ENCODE results near the gene SHMT2.

DNA sequence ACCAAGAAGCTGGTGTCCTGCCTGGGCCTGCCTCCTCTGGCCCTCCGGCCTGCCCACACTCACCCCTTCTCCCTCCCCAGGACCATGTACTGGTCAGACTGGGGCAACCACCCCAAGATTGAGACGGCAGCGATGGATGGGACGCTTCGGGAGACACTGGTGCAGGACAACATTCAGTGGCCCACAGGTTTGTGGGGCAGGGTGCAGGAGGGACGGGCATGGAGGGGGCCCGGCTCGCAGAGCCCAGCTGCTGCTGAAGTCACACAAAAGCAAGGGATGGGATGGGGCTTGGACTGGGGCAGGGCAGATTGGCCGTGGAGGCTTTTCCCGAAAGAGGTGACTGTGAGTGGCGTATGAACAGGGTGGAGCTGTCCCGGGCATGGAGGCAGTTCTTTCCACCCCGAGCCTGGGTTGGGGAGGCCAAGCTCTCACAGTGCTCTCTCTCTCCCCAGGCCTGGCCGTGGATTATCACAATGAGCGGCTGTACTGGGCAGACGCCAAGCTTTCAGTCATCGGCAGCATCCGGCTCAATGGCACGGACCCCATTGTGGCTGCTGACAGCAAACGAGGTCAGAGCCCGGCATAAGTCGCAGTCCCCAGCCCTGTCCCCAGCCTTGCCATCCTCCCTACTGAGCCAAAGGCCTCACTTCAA, 20.8 kb upstream of the SHMT2 start:
- TF ChIP-seq, protein P1, sequence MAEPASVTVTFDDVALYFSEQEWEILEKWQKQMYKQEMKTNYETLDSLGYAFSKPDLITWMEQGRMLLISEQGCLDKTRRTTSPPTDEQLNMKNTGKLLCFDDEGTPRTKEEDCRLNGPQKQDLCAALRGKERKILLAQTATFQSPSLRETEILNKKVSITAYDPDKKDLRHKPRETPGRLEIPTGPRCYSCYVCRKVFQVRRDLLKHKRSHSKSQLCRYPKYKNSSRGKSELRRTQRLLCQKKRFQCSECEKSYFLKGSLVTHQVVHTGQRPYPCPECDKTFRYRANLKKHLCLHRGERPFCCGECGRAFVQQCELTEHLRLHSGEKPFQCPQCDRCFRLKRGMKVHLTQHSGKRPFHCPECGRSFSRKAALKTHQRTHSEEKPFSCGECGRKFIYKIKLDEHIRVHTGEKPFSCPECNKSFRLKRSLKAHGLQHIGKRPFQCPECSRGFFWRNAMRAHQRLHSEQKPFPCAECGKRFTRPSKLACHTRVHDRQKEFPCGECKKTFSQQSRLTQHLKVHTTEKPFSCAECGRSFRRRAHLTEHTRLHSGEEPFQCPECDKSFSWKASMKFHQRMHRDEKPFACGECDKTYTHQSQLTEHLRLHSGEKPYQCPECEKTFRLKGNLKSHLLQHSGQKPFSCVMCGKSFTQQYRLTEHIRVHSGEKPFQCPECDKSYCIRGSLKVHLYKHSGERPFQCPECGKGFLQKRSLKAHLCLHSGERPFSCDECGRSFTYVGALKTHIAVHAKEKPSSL (CRISPR knock-in tag; conservative IDR thresholded peaks at IDR 0.05): no peak
- TF ChIP-seq, protein P2, sequence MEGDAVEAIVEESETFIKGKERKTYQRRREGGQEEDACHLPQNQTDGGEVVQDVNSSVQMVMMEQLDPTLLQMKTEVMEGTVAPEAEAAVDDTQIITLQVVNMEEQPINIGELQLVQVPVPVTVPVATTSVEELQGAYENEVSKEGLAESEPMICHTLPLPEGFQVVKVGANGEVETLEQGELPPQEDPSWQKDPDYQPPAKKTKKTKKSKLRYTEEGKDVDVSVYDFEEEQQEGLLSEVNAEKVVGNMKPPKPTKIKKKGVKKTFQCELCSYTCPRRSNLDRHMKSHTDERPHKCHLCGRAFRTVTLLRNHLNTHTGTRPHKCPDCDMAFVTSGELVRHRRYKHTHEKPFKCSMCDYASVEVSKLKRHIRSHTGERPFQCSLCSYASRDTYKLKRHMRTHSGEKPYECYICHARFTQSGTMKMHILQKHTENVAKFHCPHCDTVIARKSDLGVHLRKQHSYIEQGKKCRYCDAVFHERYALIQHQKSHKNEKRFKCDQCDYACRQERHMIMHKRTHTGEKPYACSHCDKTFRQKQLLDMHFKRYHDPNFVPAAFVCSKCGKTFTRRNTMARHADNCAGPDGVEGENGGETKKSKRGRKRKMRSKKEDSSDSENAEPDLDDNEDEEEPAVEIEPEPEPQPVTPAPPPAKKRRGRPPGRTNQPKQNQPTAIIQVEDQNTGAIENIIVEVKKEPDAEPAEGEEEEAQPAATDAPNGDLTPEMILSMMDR (IDR thresholded peaks at IDR 0.05): no peak
